Endothelial cell of umbilical vein (primary cell): ENCODE measurements around the gene LGALS1. TPM values are rescaled to one million over a fixed set of nuclear protein-coding genes. Genes with fewer than 3 reads are reported as not detected.

Experiments used
- BruUV-seq: library from RNA; stranded (reverse); fragments of 400-500 nt; replicated peaks from 2 replicates; lab custom pipeline; 2021; lab: Mats Ljungman, UMichigan
- CTCF ChIA-PET: fragments of 300-600, 350-600 bp; sonication (Branson Sonifier 250); formaldehyde crosslinking; loops from one replicate; lab custom pipeline; 2021; ENCODE audit warnings: antibody characterized with exemption, inconsistent platforms; lab: Charles Lee
- POLR2A ChIA-PET: fragments of 300-600, 350-600 bp; sonication (Branson Sonifier 250); formaldehyde crosslinking; loops from one replicate; lab custom pipeline; 2021; ENCODE audit warnings: antibody characterized with exemption, inconsistent platforms; lab: Charles Lee
- DNase-seq: peaks from one replicate; pipeline ENCODE4 v3.0.0-alpha.2; 2011; ENCODE audit warnings: low read depth, low spot score
- FAIRE-seq: peaks from 2 replicates; lab custom pipeline; 2011; peaks lifted over from hg19 to GRCh38; lab: Jason Lieb, UNC
- H2AFZ ChIP-seq: 2 replicates; pipeline ENCODE4 v1.6.0; 2012; ENCODE audit warnings: low read depth, low read length, control low read depth, inconsistent platforms
- H3K27ac ChIP-seq: 2 replicates; pipeline ENCODE4 v1.5.1; 2011; ENCODE audit warnings: low read depth, mild to moderate bottlenecking, control low read depth, low read length, moderate library complexity; ENCODE audit not compliant: insufficient read depth
- H3K27me3 ChIP-seq, 2 experiments: 2 replicates each; pipeline versions ENCODE4 v1.6.0 to v1.6.1; 2011; ENCODE audit warnings: low read length in 2 of 2, mixed read lengths in 1 of 2; ENCODE audit not compliant: control insufficient read depth in 2 of 2, insufficient read depth in 2 of 2
- H3K36me3 ChIP-seq, 2 experiments: 2 replicates in 1 of 2; 3 replicates in 1 of 2; pipeline ENCODE4 v1.5.1; 2011; ENCODE audit warnings: low read length in 2 of 2, mild to moderate bottlenecking in 1 of 2, moderate library complexity in 1 of 2; ENCODE audit not compliant: control insufficient read depth in 2 of 2, insufficient read depth in 2 of 2; ENCODE audit errors: extremely low read depth in 1 of 2
- H3K4me1 ChIP-seq: 3 replicates; pipeline ENCODE4 v1.5.1; 2011; ENCODE audit warnings: mild to moderate bottlenecking, low read length; ENCODE audit not compliant: control insufficient read depth, insufficient read depth; ENCODE audit errors: extremely low read depth
- H3K4me2 ChIP-seq: 2 replicates; pipeline ENCODE4 v1.6.1; 2011; ENCODE audit warnings: low read length, control low read depth, mixed read lengths; ENCODE audit not compliant: insufficient read depth
- H3K4me3 ChIP-seq, 3 experiments: fragments of 200-600 bp in 1 of 3; sonication (generic), shearing (Covaris generic) in 1 of 3; replicated peaks in 1 of 3; 2 replicates each; pipeline ENCODE4 v1.5.1; 2011 to 2016; ENCODE audit warnings: control low read depth in 3 of 3, low read length in 3 of 3, mild to moderate bottlenecking in 2 of 3, inconsistent platforms in 1 of 3, low read depth in 1 of 3, moderate library complexity in 1 of 3; ENCODE audit not compliant: insufficient read depth in 1 of 3
- H3K79me2 ChIP-seq: 2 replicates; pipeline ENCODE4 v1.6.0; 2012; ENCODE audit warnings: low read length, inconsistent platforms; ENCODE audit not compliant: control insufficient read depth, insufficient read depth
- H3K9ac ChIP-seq: replicated peaks from 2 replicates; pipeline ENCODE3; 2011; ENCODE audit warnings: low read length, control low read depth; ENCODE audit not compliant: insufficient read depth; ENCODE audit errors: extremely low read depth
- H3K9me1 ChIP-seq: replicated peaks from 3 replicates; pipeline ENCODE4 v1.6.0; 2011; ENCODE audit warnings: mild to moderate bottlenecking, low read length; ENCODE audit not compliant: control insufficient read depth, insufficient read depth; ENCODE audit errors: extremely low read depth
- H3K9me3 ChIP-seq: replicated peaks from 2 replicates; pipeline ENCODE4 v1.5.1; 2012; ENCODE audit warnings: low read length, inconsistent platforms; ENCODE audit not compliant: control insufficient read depth, insufficient read depth
- H4K20me1 ChIP-seq: replicated peaks from 2 replicates; pipeline ENCODE3; 2011; ENCODE audit warnings: mild to moderate bottlenecking, low read length; ENCODE audit not compliant: control insufficient read depth, insufficient read depth; ENCODE audit errors: extremely low read depth
- FOS ChIP-seq: IDR thresholded peaks from 2 replicates; pipeline ENCODE4 v1.6.1; 2011; ENCODE audit warnings: mild to moderate bottlenecking, low read length, moderate library complexity, borderline replicate concordance; ENCODE audit not compliant: insufficient read depth
- GATA2 ChIP-seq: IDR thresholded peaks from 2 replicates; pipeline ENCODE4 v1.7.0; 2011; ENCODE audit warnings: low read depth, mild to moderate bottlenecking, moderate library complexity, mixed read lengths, low read length; ENCODE audit not compliant: insufficient read length, insufficient read depth
- JUN ChIP-seq: IDR thresholded peaks from 2 replicates; pipeline ENCODE4 v1.6.1; 2011; ENCODE audit warnings: borderline replicate concordance, low read depth; ENCODE audit not compliant: insufficient read length, insufficient read depth
- MAX ChIP-seq: IDR thresholded peaks from 2 replicates; pipeline ENCODE4 v1.6.1; 2011; ENCODE audit not compliant: insufficient read depth, insufficient read length
- POLR2A ChIP-seq: IDR thresholded peaks from 2 replicates; pipeline ENCODE4 v1.6.1; 2012; ENCODE audit warnings: low read depth, mild to moderate bottlenecking, control low read depth, low read length
- dilution Hi-C: fragments of 300-500 bp; cut with MboI; formaldehyde crosslinking; loops from one replicate; pipeline ENCODE4 v1.15.0; 2019; ENCODE audit warnings: low sequenced_read_pairs; ENCODE audit not compliant: extremely low pct_ligation_motif_present
- intact Hi-C: fragments of 100-400 bp; cut with micrococcal nuclease; formaldehyde crosslinking; loops from one replicate; pipeline ENCODE4 v1.10.0; 2022
- polyA plus RNA-seq, 4 experiments: library from polyadenylated mRNA; depleted of rRNA in 3 of 4; stranded (reverse) in 3 of 4; unstranded in 1 of 4; fragments of >200 nt; gene quantifications; 2 replicates each; pipeline versions ENCODE4 v1.2.1 to v1.2.3, GENCODE V29; 2011 to 2012; ENCODE audit warnings: missing spikeins in 1 of 4
- total RNA-seq: library from RNA; stranded (reverse); gene quantifications from 2 replicates; pipeline ENCODE4 v1.2.3, GENCODE V29; 2021
- TF ChIP-seq, protein P1 (sequence below), 2 donors: IDR thresholded peaks; 1 replicate in 1 of 2; 2 replicates in 1 of 2; pipeline ENCODE4 v1.5.1; 2011; ENCODE audit warnings: low read length in 2 of 2, mild to moderate bottlenecking in 2 of 2, moderate library complexity in 2 of 2, control low read depth in 1 of 2, inconsistent platforms in 1 of 2, low read depth in 1 of 2; ENCODE audit not compliant: insufficient read depth in 1 of 2; ENCODE audit errors: extremely low read depth in 1 of 2

LGALS1 gene
- total and polyA plus RNA-seq, 2 donors (not counting 3 experiments of a cell fraction or from before 2014, with no cell fraction given): 2,698 to 13,642 TPM

DNA sequence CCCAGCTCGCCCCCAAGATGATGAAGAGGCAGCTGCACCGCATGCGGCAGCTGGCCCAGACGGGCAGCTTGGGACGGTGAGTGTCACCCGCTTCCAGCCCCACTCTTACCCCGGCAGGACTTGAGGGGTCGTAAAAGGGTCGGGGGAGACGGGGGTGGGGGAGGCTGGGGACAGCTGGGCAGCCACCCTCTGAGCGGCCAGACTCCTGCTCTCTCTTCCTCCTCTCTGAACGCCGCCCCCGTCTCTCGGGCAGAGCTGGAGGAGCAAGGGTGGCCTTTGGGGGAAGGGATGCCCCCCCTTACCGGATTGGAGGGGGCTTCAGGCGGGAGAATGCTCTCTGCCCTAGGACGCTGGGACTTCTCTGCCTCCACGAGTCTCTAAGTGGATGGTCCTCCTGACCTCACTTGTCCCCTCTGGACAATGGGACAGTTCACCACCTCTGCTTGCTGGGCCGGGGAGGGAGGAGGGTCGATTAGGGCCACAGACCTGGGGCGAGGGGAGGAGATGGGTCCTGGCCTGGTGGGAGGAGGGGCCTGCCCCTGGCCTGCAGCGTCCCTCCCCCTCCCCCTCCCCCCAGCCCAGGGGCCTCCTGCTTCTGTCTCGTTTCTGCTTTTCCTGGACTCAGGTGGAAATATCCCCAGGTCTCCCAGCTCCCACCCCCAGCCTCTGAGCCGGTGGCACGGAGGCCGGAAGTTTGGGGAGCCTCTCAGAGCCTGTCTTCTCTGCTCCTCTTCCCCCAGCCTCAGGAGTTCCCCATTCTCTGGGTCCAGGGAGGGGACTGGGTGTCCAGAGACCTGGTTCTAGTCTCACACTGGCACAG lies 35.5 kb upstream of the LGALS1 start:
- Histone ChIP-seq H3K27ac (no peak overlapping the region), H3K4me2 (peak overlapping the region; percentile 39), H3K36me3 (no peaks in the 10 kb centered on the region), H3K4me3 (peak overlapping the region in 2 of 3 experiments; percentile 30 to 38), H4K20me1 (no peaks in the 10 kb centered on the region), H3K27me3 (no peaks in the 10 kb centered on the region), H3K9me1 (no peaks in the 10 kb centered on the region), H3K9me3 (no peaks in the 10 kb centered on the region), H3K9ac (peak overlapping the region; percentile 20), H3K4me1 (peaks cover 2% of the 10 kb centered on the region), H2AFZ (peak overlapping the region; percentile 62), H3K79me2 (no peaks in the 10 kb centered on the region)
- CTCF ChIA-PET: interaction anchor here (0.6 to 1.5 kb wide), 4 partner anchors 11 to 153 kb away, joined by 3 to 5 read pairs (median 3); no protein-coding TSS in a partner anchor
- dilution Hi-C loops (no loop called here), intact Hi-C loops (no loop called here)
- POLR2A ChIA-PET: interaction anchor here (0.7 kb wide), 1 partner anchor 35 kb away, joined by 8 read pairs; the partner anchor contains the start of gene LGALS1
- TF ChIP-seq POLR2A (no peak), JUN (no peak)
- no peak for DNase-seq
- FAIRE-seq: no peak
- BruUV-seq: no TSS peak

GRCh38 chr22:37640591-37641560 lies 34.6 kb upstream of the LGALS1 start:
- H3K9ac ChIP-seq: no peak overlapping the region
- H3K9me1 ChIP-seq: no peaks in the 10 kb centered on the region
- H3K79me2 ChIP-seq: no peaks in the 10 kb centered on the region
- POLR2A ChIA-PET: no interaction called here
- no peak overlapping the region for H3K4me3 ChIP-seq
- no TSS peak for BruUV-seq
- no peaks in the 10 kb centered on the region for H4K20me1 ChIP-seq
- intact Hi-C loops: no loop called here
- no peaks in the 10 kb centered on the region for H3K27me3 ChIP-seq
- no peak overlapping the region for H3K4me2 ChIP-seq
- no peaks in the 10 kb centered on the region for H3K9me3 ChIP-seq
- H3K4me1 ChIP-seq: peaks cover 2% of the 10 kb centered on the region
- dilution Hi-C loops: no loop called here
- no peak overlapping the region for H2AFZ ChIP-seq
- DNase-seq (no peak), FAIRE-seq (no peak)
- CTCF ChIA-PET: interaction anchor here (0.7 to 5.1 kb wide), 9 partner anchors 7 to 152 kb away, joined by 3 to 307 read pairs (median 48); partner anchors contain the start of genes LGALS1, NOL12 and PDXP
- H3K36me3 ChIP-seq: no peaks in the 10 kb centered on the region
- TF ChIP-seq FOS: no peak
- no peak for TF ChIP-seq POLR2A
- TF ChIP-seq, protein P1, sequence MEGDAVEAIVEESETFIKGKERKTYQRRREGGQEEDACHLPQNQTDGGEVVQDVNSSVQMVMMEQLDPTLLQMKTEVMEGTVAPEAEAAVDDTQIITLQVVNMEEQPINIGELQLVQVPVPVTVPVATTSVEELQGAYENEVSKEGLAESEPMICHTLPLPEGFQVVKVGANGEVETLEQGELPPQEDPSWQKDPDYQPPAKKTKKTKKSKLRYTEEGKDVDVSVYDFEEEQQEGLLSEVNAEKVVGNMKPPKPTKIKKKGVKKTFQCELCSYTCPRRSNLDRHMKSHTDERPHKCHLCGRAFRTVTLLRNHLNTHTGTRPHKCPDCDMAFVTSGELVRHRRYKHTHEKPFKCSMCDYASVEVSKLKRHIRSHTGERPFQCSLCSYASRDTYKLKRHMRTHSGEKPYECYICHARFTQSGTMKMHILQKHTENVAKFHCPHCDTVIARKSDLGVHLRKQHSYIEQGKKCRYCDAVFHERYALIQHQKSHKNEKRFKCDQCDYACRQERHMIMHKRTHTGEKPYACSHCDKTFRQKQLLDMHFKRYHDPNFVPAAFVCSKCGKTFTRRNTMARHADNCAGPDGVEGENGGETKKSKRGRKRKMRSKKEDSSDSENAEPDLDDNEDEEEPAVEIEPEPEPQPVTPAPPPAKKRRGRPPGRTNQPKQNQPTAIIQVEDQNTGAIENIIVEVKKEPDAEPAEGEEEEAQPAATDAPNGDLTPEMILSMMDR (IDR thresholded peaks at IDR 0.05; ENCODE audit: extremely low read depth in 1 of 2, insufficient read depth in 1 of 2, low read depth in 1 of 2, low read length in 2 of 2): no peak
- no peak for TF ChIP-seq MAX
- TF ChIP-seq GATA2: no peak
- no peak overlapping the region for H3K27ac ChIP-seq
